OCI-LY1 (cell line): Measurements from ENCODE around the gene PLEKHM1.
"Not testable (repeated sequence)": the region's sequence is repeated elsewhere in the genome, so short reads cannot be mapped to it uniquely, and the experiment has no call there.

Experiments used
- H2AFZ ChIP-seq: fragments of 200-600 bp; sonication (generic), shearing (Covaris generic); 2 replicates; pipeline ENCODE4 v1.6.0; 2014; ENCODE audit warnings: antibody characterized with exemption, mild to moderate bottlenecking, low read length
- H3F3A ChIP-seq: fragments of 200-600 bp; sonication (generic), shearing (Covaris generic); 2 replicates; pipeline ENCODE4 v1.6.0; 2014; ENCODE audit warnings: mild to moderate bottlenecking, antibody characterized with exemption, low read length, moderate library complexity; ENCODE audit not compliant: insufficient read depth
- H3K27ac ChIP-seq: fragments of 200-600 bp; sonication (generic); 2 replicates; pipeline ENCODE4 v1.5.1; 2014; ENCODE audit warnings: low read length, mixed run types, mild to moderate bottlenecking, low read depth; ENCODE audit not compliant: poor library complexity, severe bottlenecking
- H3K27me3 ChIP-seq: fragments of 200-600 bp; sonication (generic); 2 replicates; pipeline ENCODE4 v1.6.0; 2014; ENCODE audit warnings: antibody characterized with exemption, mild to moderate bottlenecking, low read length, moderate library complexity; ENCODE audit not compliant: insufficient read depth
- H3K36me3 ChIP-seq: fragments of 200-600 bp; sonication (generic); 2 replicates; pipeline ENCODE4 v1.6.1; 2014; ENCODE audit warnings: mild to moderate bottlenecking, antibody characterized with exemption, low read length, moderate library complexity, mixed read lengths; ENCODE audit not compliant: insufficient read depth
- H3K4me1 ChIP-seq: fragments of 200-600 bp; sonication (generic); 2 replicates; pipeline ENCODE4 v1.5.1; 2014; ENCODE audit warnings: mild to moderate bottlenecking, low read length, moderate library complexity; ENCODE audit not compliant: insufficient read depth, severe bottlenecking
- H3K4me2 ChIP-seq: fragments of 200-600 bp; sonication (generic), shearing (Covaris generic); 2 replicates; pipeline ENCODE4 v1.6.1; 2014; ENCODE audit warnings: low read length
- H3K4me3 ChIP-seq: fragments of 200-600 bp; sonication (generic); 2 replicates; pipeline ENCODE4 v1.5.1; 2014; ENCODE audit warnings: low read length, low read depth, mild to moderate bottlenecking, mixed read lengths; ENCODE audit not compliant: poor library complexity, severe bottlenecking
- H3K79me2 ChIP-seq: fragments of 200-600 bp; shearing (Covaris generic); 2 replicates; pipeline ENCODE4 v1.6.1; 2016; ENCODE audit warnings: mixed run types, low read length, mixed read lengths; ENCODE audit not compliant: insufficient read depth
- H3K9ac ChIP-seq: fragments of 200-600 bp; sonication (generic), shearing (Covaris generic); 2 replicates; pipeline ENCODE4 v1.6.1; 2014; ENCODE audit warnings: mild to moderate bottlenecking, low read length, mixed read lengths
- H3K9me2 ChIP-seq: fragments of 200-600 bp; sonication (generic), shearing (Covaris generic); 2 replicates; pipeline ENCODE4 v1.6.1; 2014; ENCODE audit warnings: low read depth, mild to moderate bottlenecking, low read length, mixed read lengths
- H3K9me3 ChIP-seq: fragments of 200-600 bp; shearing (Covaris generic); 2 replicates; pipeline ENCODE4 v1.6.1; 2014; ENCODE audit warnings: low read length, mixed read lengths
- H4K20me1 ChIP-seq: fragments of 200-600 bp; sonication (generic), shearing (Covaris generic); 2 replicates; pipeline ENCODE4 v1.6.0; 2016; ENCODE audit warnings: mild to moderate bottlenecking, low read length; ENCODE audit not compliant: insufficient read depth

PLEKHM1 gene

DNA sequence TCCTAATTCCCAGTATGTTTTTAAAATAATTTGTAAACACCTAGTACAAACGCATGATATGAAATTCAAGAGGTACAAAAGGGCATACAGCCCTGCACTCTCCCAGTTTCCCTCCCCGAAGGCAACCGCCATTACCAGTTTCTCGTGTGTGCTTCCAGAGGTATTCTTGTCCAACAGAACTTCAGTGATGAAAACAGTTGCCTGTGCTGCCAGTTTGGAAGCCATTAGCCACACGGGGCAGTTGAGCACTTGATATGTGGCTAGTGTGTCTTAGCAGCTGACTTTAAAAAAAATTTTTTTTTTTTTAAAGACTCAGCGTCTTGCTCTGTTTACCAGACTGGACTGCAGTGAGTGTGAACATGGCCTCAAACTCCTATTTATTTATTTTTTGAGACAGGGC, 7.9 kb upstream of the PLEKHM1 start:
- not testable (repeated sequence) for H3K79me2 ChIP-seq, H3K27me3 ChIP-seq, H3K9me3 ChIP-seq, H4K20me1 ChIP-seq, H3F3A ChIP-seq, H3K4me3 ChIP-seq, H3K9ac ChIP-seq, H3K36me3 ChIP-seq, H3K9me2 ChIP-seq, H3K4me2 ChIP-seq, H2AFZ ChIP-seq, H3K27ac ChIP-seq, H3K4me1 ChIP-seq

DNA sequence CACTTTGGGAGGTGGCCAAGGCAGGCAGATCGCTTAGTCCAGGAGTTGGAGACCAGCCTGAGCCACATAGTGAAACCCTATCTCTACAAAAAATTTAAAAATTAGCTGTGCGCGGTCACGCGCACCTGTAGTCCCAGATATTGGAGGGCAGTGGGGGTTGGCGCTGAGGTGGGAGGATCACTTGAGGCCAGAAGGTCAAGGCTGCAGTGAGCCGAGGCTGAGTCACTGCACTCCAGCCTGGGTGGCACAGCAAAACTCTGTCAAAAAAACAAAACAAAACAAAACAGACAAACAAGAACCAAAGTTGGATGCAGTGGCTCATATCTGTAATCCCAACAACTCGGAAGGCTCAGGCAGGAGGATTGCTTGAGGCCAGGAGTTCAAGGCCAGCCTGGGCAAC, 6.9 kb upstream of the PLEKHM1 start:
- H3K4me2 ChIP-seq, H3K36me3 ChIP-seq, H3K4me1 ChIP-seq: not testable (repeated sequence)

DNA sequence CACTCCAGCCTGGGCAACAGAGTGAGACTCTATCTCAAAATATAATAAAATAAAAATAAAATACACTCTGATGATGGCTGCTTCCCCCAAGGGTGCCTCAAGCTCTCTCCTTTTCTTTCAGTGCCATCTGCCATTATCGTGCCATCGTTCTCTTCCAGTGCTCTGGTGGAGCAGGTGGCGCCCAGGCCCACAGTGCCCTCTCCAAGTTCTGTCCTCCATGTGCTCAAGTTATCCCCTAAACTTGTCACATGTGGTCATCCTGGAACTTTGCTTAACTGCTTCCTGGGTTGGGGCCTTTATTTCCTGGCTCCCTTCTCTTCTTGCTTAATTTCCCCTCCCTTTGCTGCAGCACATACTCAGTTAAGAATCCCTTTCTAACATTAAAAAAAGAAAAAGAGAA, 6.0 kb upstream of the PLEKHM1 start:
- not testable (repeated sequence) for H3K9ac ChIP-seq, H3K4me1 ChIP-seq, H2AFZ ChIP-seq, H3K79me2 ChIP-seq, H3K36me3 ChIP-seq, H3F3A ChIP-seq, H4K20me1 ChIP-seq, H3K27me3 ChIP-seq, H3K4me2 ChIP-seq, H3K9me2 ChIP-seq, H3K4me3 ChIP-seq, H3K9me3 ChIP-seq, H3K27ac ChIP-seq

More for the DNA sequence above, 6.9 kb upstream of the PLEKHM1 start:
- H3K27ac ChIP-seq, H4K20me1 ChIP-seq, H3K9me2 ChIP-seq, H3K9me3 ChIP-seq, H3F3A ChIP-seq, H3K27me3 ChIP-seq, H2AFZ ChIP-seq, H3K79me2 ChIP-seq, H3K9ac ChIP-seq, H3K4me3 ChIP-seq: not testable (repeated sequence)

DNA sequence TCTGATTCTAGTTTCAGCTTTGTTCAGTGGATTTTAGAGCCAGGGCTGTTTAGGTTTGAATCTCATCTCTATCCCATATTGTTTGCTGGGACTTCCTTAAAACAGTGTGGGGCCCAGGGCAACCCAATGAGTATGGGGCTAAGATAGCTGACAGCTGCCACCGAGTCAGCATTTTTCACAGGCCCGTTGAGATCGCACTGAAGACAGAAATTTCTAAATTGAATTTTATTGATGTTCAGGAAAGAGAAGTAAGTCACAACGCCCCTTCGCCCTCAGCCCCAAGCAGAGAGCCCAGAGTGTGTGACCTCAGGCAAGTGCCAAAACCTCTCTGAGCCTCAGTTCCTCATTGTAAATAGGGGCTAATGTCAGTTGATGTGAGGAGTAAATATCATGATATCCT, 4.0 kb upstream of the PLEKHM1 start:
- H2AFZ ChIP-seq, H4K20me1 ChIP-seq, H3K4me1 ChIP-seq, H3K4me3 ChIP-seq, H3K4me2 ChIP-seq, H3K9ac ChIP-seq, H3K79me2 ChIP-seq, H3K9me3 ChIP-seq, H3K9me2 ChIP-seq, H3K36me3 ChIP-seq, H3K27ac ChIP-seq, H3K27me3 ChIP-seq, H3F3A ChIP-seq: not testable (repeated sequence)

DNA sequence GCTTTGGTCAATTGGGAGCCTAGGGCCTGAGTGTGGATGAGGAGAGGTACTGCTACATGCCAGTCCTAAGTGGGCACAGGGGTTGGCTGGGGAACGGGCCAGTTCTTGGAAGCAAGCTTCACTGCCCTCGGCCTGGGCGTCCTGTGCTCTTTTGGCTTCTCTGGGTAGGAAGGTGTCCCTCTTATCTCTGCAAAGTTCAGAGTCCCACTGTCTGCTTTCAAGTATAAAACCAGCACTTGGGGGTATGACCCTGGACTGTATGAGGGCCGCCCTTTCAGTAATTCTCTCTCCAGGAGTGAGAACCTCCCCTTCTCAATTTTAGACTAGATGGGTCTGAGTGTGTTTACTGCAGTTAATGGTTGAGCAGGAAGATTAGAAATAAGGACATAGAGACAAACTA, 1.6 kb upstream of the PLEKHM1 start:
- H3K36me3 ChIP-seq, H3K9me3 ChIP-seq, H3K27me3 ChIP-seq, H3K9ac ChIP-seq, H2AFZ ChIP-seq, H3K79me2 ChIP-seq, H3F3A ChIP-seq, H3K9me2 ChIP-seq, H3K27ac ChIP-seq, H3K4me3 ChIP-seq, H3K4me2 ChIP-seq, H4K20me1 ChIP-seq: not testable (repeated sequence)
- peaks cover 15% of the 10 kb centered on the region for H3K4me1 ChIP-seq

DNA sequence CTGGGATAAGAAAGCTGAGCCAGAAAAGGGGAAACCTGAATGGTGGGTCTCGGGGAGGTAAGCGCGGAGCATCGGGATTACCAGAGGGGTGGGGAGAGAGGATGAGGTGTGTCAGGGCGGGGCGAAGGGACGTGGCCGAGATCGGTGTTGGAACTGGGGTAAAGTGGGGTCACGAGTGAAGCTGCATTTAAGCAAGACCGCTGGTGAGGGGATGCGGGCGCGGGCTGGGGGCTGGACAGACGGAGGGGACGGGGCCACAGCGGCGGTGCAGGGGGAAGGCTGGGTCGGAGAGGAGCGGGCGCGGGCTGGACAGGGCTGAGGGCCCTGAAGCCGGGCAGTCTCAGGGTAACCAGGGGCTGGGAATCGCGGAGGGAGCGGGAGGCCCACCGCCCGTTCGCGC, 323 bp downstream of the PLEKHM1 start:
- H3K9me2 ChIP-seq, H3K9me3 ChIP-seq, H3F3A ChIP-seq, H3K27ac ChIP-seq, H3K79me2 ChIP-seq, H4K20me1 ChIP-seq, H2AFZ ChIP-seq, H3K36me3 ChIP-seq, H3K27me3 ChIP-seq: not testable (repeated sequence)
- Histone ChIP-seq H3K9ac (peak overlapping the region; percentile 78), H3K4me1 (peaks cover 15% of the 10 kb centered on the region), H3K4me2 (peak overlapping the region; percentile 84), H3K4me3 (peak overlapping the region; percentile 82)

DNA sequence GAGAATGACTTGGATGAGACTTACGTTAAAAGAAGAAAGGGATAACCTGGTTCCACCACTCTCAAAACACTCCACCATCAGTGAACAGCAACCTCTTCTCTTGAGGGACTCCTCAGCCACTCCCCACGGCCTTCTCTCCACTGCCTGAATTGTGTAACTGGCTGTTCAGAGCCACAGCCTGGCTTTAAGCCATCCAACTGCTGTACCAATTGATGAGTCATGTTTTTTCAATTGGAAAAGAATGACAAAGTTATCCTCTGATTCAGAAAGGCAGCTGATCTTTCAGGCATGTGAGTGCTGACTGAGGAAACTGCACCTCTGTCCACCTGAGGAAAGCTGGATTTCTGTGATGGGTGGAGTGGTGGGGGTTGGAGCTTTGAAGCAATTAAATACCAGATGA, 2.8 kb downstream of the PLEKHM1 start:
- H3K9me2 ChIP-seq, H3K36me3 ChIP-seq, H3K4me3 ChIP-seq, H3K9me3 ChIP-seq, H3K4me2 ChIP-seq, H3K27me3 ChIP-seq, H3K79me2 ChIP-seq, H3K9ac ChIP-seq, H4K20me1 ChIP-seq, H3F3A ChIP-seq, H2AFZ ChIP-seq: not testable (repeated sequence)
- peak overlapping the region; percentile 28 for H3K27ac ChIP-seq
- H3K4me1 ChIP-seq = peaks cover 15% of the 10 kb centered on the region

DNA sequence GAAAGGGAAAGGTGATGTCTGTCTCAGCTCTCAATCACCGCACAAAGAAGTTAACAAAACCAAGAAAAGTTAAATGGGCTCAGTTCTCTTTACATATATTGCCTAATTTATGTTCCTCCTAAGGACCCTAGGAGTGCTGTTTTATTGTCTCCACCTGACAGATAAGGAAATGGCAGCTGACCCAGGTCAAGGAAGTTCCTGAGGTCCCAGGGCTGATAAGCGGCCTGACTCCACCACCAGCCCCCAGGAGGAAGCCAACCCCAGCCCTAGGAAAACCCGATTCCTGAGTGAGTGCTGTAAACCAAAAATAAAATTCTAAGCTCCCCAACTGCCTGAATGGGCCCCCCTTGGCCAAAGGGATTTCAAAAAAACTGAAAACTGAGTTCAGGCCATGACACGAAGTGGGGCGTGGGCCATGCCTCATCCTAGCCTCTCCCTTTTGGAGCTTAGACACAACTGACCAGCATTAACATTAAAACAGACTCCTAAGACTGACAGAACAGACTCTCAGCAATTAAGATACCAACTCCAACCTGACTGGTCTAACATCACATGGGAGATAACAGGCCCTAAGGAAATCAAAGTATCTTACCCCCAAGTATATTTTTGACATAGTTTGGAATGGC, 6.8 kb downstream of the PLEKHM1 start:
- not testable (repeated sequence) for H2AFZ ChIP-seq, H3K9me2 ChIP-seq, H3K4me2 ChIP-seq, H3K36me3 ChIP-seq, H4K20me1 ChIP-seq, H3K9ac ChIP-seq, H3K27me3 ChIP-seq, H3K79me2 ChIP-seq, H3K9me3 ChIP-seq, H3F3A ChIP-seq, H3K4me1 ChIP-seq, H3K4me3 ChIP-seq, H3K27ac ChIP-seq
